Mesenchymal stem cell (in vitro differentiated cells and primary cell): ENCODE results near the gene SLC9A9.
A peak's percentile ranks its signal among the peaks of the same experiment; 100 is the strongest.

ENCODE experiments used
- DNase-seq: peaks from one replicate; pipeline ENCODE4 v3.0.0-alpha.2; 2013
- H2AFZ ChIP-seq: one replicate; pipeline ENCODE4 v1.6.1; 2013; ENCODE audit warnings: low read depth, mild to moderate bottlenecking, control low read depth, inconsistent platforms, low read length, moderate library complexity
- H2AK5ac ChIP-seq: 2 replicates; pipeline ENCODE4 v1.6.1; 2013; ENCODE audit warnings: low read length, moderate library complexity, mild to moderate bottlenecking, inconsistent platforms; ENCODE audit not compliant: severe bottlenecking
- H2BK120ac ChIP-seq: one replicate; pipeline ENCODE4 v1.6.1; 2013; ENCODE audit warnings: low read depth, mild to moderate bottlenecking, inconsistent platforms, low read length, moderate library complexity
- H2BK12ac ChIP-seq, 2 experiments: one replicate each; pipeline ENCODE4 v1.6.1; 2013; ENCODE audit warnings: inconsistent platforms in 2 of 2, low read length in 2 of 2, mild to moderate bottlenecking in 2 of 2, moderate library complexity in 2 of 2, control low read depth in 1 of 2
- H2BK15ac ChIP-seq: one replicate; pipeline ENCODE4 v1.6.1; 2013; ENCODE audit warnings: mild to moderate bottlenecking, low read depth, inconsistent platforms; ENCODE audit not compliant: poor library complexity, severe bottlenecking
- H2BK5ac ChIP-seq: 2 replicates; pipeline ENCODE4 v1.6.1; 2013; ENCODE audit warnings: low read depth, mild to moderate bottlenecking, low read length, control low read depth, inconsistent platforms; ENCODE audit not compliant: poor library complexity, severe bottlenecking
- H3K14ac ChIP-seq, 2 experiments: one replicate each; pipeline ENCODE4 v1.6.1; 2013; ENCODE audit warnings: inconsistent platforms in 2 of 2, low read length in 2 of 2, control low read depth in 1 of 2, mild to moderate bottlenecking in 1 of 2, moderate library complexity in 1 of 2
- H3K18ac ChIP-seq, 2 experiments: one replicate each; pipeline ENCODE4 v1.6.1; 2013; ENCODE audit warnings: inconsistent platforms in 2 of 2, low read length in 2 of 2, control low read depth in 1 of 2, low read depth in 1 of 2, mild to moderate bottlenecking in 1 of 2
- H3K23ac ChIP-seq, 2 experiments: one replicate each; pipeline ENCODE4 v1.6.1; 2013; ENCODE audit warnings: inconsistent platforms in 2 of 2, low read length in 2 of 2, mild to moderate bottlenecking in 2 of 2, moderate library complexity in 2 of 2, control low read depth in 1 of 2
- H3K27ac ChIP-seq: 2 replicates; pipeline ENCODE4 v1.5.1; 2013; ENCODE audit warnings: mild to moderate bottlenecking, moderate library complexity, low read length, control low read depth, inconsistent platforms; ENCODE audit not compliant: poor library complexity, severe bottlenecking
- H3K27me3 ChIP-seq, 2 experiments: 2 replicates each; pipeline versions ENCODE4 v1.6.1 to v1.7.0; 2013; ENCODE audit warnings: low read length in 2 of 2, mild to moderate bottlenecking in 2 of 2, moderate library complexity in 2 of 2, control low read depth in 1 of 2, inconsistent platforms in 1 of 2; ENCODE audit not compliant: control insufficient read depth in 1 of 2, insufficient read depth in 1 of 2
- H3K36me3 ChIP-seq, 2 experiments: 2 replicates each; pipeline versions ENCODE4 v1.6.1 to v1.7.0; 2013; ENCODE audit warnings: low read length in 2 of 2, control low read depth in 1 of 2, inconsistent platforms in 1 of 2, low read depth in 1 of 2, mild to moderate bottlenecking in 1 of 2; ENCODE audit not compliant: insufficient read depth in 2 of 2, control insufficient read depth in 1 of 2
- H3K4ac ChIP-seq, 2 experiments: one replicate each; pipeline ENCODE4 v1.6.1; 2013; ENCODE audit warnings: inconsistent platforms in 2 of 2, low read length in 2 of 2, mild to moderate bottlenecking in 2 of 2, moderate library complexity in 2 of 2, control low read depth in 1 of 2, low read depth in 1 of 2
- H3K4me1 ChIP-seq: 2 replicates; pipeline ENCODE4 v1.6.1; 2013; ENCODE audit warnings: low read depth, low read length, control low read depth; ENCODE audit not compliant: control insufficient read depth, insufficient read depth
- H3K4me2 ChIP-seq: 2 replicates; pipeline ENCODE4 v1.6.1; 2013; ENCODE audit warnings: low read length, mild to moderate bottlenecking, inconsistent platforms; ENCODE audit not compliant: poor library complexity, severe bottlenecking
- H3K4me3 ChIP-seq, 2 experiments: 2 replicates each; pipeline versions ENCODE4 v1.5.1 to v1.7.0; 2013; ENCODE audit warnings: low read length in 2 of 2, mild to moderate bottlenecking in 2 of 2, control low read depth in 1 of 2, low read depth in 1 of 2; ENCODE audit not compliant: insufficient read depth in 1 of 2
- H3K79me1 ChIP-seq: replicated peaks from 2 replicates; pipeline ENCODE4 v1.6.1; 2013; ENCODE audit warnings: mild to moderate bottlenecking, control low read depth, low read length, inconsistent platforms; ENCODE audit not compliant: poor library complexity, severe bottlenecking
- H3K9ac ChIP-seq: 2 replicates; pipeline ENCODE4 v1.7.0; 2013; ENCODE audit warnings: mild to moderate bottlenecking, low read length, moderate library complexity
- H3K9me3 ChIP-seq: 2 replicates; pipeline ENCODE4 v1.7.0; 2013; ENCODE audit warnings: mild to moderate bottlenecking, low read length; ENCODE audit not compliant: control insufficient read depth
- H4K8ac ChIP-seq: one replicate; pipeline ENCODE4 v1.6.1; 2013; ENCODE audit warnings: inconsistent platforms, mild to moderate bottlenecking, low read length, moderate library complexity
- H4K91ac ChIP-seq: one replicate; pipeline ENCODE4 v1.6.1; 2013; ENCODE audit warnings: mild to moderate bottlenecking, low read length, inconsistent platforms
- WGBS: methylation state at CpG from one replicate; pipeline ENCODE4 v1.1.7; 2013; ENCODE audit warnings: mixed read lengths; 5-methylcytosine and 5-hydroxymethylcytosine counted together

Gene SLC9A9

DNA sequence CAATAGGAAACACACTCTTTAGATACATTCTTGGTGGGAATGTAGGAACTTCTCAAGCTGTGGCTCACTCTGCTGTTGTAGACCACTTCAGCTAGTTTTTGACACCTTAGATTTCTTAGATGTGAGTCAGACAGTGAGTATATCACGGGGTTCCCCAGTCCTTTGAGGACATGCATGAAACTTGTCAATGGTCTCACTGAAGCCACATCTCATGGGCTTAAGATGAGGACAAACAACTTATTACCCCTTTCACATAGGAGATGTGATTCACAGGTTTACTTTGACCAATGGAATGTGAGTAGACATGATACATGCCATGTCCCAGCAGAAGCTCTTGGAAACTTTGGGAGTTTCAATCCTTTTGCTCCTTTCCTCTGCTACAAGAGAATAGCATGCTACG is 403.1 kb downstream of the SLC9A9 start:
- Histone ChIP-seq H2BK12ac (peak overlapping the region; percentile 93 to 96), H2BK120ac (peak overlapping the region; percentile 97), H2AK5ac (no peak overlapping the region), H2BK15ac (no peak overlapping the region), H3K4me2 (no peak overlapping the region), H3K14ac (no peak overlapping the region), H4K91ac (no peak overlapping the region), H3K4me1 (peaks cover 2% of the 10 kb centered on the region), H3K23ac (no peak overlapping the region), H3K18ac (peak overlapping the region; percentile 46 to 85), H3K36me3 (no peaks in the 10 kb centered on the region), H3K27me3 (no peaks in the 10 kb centered on the region), H4K8ac (peak overlapping the region; percentile 97), H3K4ac (peak overlapping the region; percentile 3 to 77), H3K4me3 (no peak overlapping the region), H3K9me3 (no peaks in the 10 kb centered on the region), H3K9ac (no peak overlapping the region), H2AFZ (no peak overlapping the region), H3K79me1 (no peaks in the 10 kb centered on the region), H2BK5ac (no peak overlapping the region), H3K27ac (no peak overlapping the region)
- 48% methylated on average over 2 of the region's 2 CpGs for WGBS
- DNase-seq: peak; percentile 64

DNA sequence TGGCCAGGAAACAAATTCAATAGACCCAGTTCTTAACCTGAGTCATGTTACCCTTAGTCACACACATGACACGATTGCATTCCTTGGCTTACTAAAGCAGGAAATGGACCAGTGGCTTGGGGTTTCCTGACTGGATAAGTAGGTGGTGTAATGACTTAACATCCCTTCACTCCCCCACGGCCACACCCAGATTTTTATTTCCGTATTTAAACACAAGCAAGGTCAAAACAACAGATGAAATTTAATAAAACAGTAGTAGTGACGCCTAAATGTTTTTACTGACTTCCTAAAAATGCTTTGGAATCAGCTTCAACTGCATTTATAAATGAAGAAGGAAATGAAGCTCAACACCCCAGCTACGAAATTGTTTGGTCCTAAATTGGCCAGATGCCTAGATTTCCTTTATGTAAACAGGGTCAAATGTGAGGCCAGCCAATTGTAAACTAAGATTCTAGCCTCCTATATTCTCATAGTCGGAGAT is 404.4 kb downstream of the SLC9A9 start:
- Histone ChIP-seq H4K91ac (peak overlapping the region; percentile 66), H3K14ac (no peak overlapping the region)

DNA sequence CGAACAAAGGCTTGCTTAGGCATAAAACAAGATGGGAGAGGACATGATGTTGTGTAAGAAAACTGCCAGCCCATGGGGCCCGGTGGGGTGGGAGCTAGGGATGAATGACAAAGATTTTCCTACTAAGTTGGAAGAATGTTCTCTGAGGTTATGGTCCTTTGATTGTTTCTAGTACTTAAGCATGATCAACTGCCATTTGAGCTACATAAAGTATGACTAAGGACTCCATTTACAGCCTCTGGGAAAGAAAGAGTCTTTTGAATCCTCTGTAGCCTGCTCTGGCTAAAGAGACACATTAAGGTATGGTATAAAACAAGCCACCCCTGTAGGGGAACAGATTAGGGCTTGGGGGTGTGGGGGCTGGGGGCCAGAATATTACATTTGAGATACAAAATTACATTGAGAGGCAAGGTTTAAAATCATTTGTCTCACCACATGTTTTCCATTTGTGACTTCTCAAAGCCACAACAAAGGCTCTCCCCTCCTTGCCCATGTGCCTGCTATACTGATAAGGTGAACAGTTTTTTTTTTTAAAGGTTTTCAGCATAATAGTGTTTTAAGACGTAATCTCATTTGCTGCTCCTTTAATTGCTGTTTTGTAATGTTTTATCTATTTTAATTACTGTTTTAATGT is 405.3 kb downstream of the SLC9A9 start:
- 90% methylated on average over 2 of the region's 3 CpGs for WGBS

More for the DNA sequence above, 404.4 kb downstream of the SLC9A9 start:
- Histone ChIP-seq H3K4me3 (no peak overlapping the region), H2BK12ac (no peak overlapping the region), H2AK5ac (peak overlapping the region; percentile 87), H2BK120ac (no peak overlapping the region), H3K4me1 (peaks cover 2% of the 10 kb centered on the region), H3K9me3 (no peaks in the 10 kb centered on the region), H2AFZ (no peak overlapping the region), H4K8ac (no peak overlapping the region), H3K27me3 (no peaks in the 10 kb centered on the region), H3K18ac (peak overlapping the region in 1 of 2 experiments; percentile 85), H3K9ac (peak overlapping the region; percentile 73), H3K4ac (no peak overlapping the region), H3K27ac (peak overlapping the region; percentile 50), H3K4me2 (no peak overlapping the region), H3K23ac (no peak overlapping the region), H2BK5ac (no peak overlapping the region), H3K36me3 (no peaks in the 10 kb centered on the region), H3K79me1 (no peaks in the 10 kb centered on the region), H2BK15ac (no peak overlapping the region)
- DNase-seq: peak; percentile 98
- 17% methylated on average over 2 of the region's 6 CpGs for WGBS

DNA sequence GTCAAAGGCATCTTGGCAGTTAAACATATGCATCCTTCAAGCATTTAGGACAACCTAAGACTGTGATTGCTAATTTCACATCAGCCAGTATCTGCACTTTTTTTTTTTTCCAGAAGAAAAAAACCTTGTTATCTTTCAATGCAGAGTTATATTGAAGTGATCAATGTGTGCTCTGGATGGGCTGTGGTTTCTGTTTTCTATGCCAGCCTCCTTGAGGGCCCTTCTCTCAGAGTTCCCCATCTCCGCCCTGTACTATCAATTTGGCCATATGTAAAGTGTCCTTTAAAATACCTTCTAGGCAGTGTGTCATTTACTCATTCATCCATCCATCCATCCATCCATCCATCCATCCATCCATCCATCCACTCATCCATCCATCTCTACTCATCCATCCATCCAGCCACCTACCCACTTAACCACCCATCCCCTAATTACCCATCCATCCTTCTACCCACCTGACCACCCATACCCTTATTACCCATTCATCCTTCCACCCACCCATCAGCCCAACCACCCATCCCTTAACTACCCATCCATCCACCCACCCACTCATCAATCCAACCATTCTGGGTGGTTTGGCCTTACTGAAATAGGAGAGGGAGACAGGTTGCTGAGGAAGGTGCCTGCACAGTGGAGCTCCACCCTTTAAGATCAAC is 406.6 kb downstream of the SLC9A9 start:
- no peak overlapping the region for H2AFZ ChIP-seq
- no peak for DNase-seq
- peak overlapping the region in 1 of 2 experiments; percentile 72 for H3K14ac ChIP-seq
- WGBS: 100% methylated on average over 1 of the region's 1 CpG
- H3K23ac ChIP-seq: no peak overlapping the region
- peak overlapping the region; percentile 52 to 56 for H3K18ac ChIP-seq
- peak overlapping the region; percentile 40 for H4K8ac ChIP-seq
- H3K4ac ChIP-seq: peak overlapping the region in 1 of 2 experiments; percentile 68
- H3K9ac ChIP-seq: no peak overlapping the region
- H3K79me1 ChIP-seq: no peaks in the 10 kb centered on the region
- no peak overlapping the region for H2BK120ac ChIP-seq
- H2BK12ac ChIP-seq: peak overlapping the region; percentile 87 to 90
- no peak overlapping the region for H2BK15ac ChIP-seq
- H3K9me3 ChIP-seq: no peaks in the 10 kb centered on the region
- H4K91ac ChIP-seq: peak overlapping the region; percentile 58
- no peak overlapping the region for H3K4me2 ChIP-seq
- H3K36me3 ChIP-seq: no peaks in the 10 kb centered on the region
- H3K4me1 ChIP-seq: peaks cover 2% of the 10 kb centered on the region
- H2AK5ac ChIP-seq: no peak overlapping the region
- no peaks in the 10 kb centered on the region for H3K27me3 ChIP-seq
- no peak overlapping the region for H2BK5ac ChIP-seq
- no peak overlapping the region for H3K27ac ChIP-seq
- no peak overlapping the region for H3K4me3 ChIP-seq

More for the DNA sequence above, 405.3 kb downstream of the SLC9A9 start:
- Histone ChIP-seq H2AK5ac (peak overlapping the region; percentile 31), H2BK120ac (no peak overlapping the region), H3K36me3 (no peaks in the 10 kb centered on the region), H3K4me2 (no peak overlapping the region), H3K9ac (peak overlapping the region; percentile 60), H3K4me1 (peaks cover 2% of the 10 kb centered on the region), H3K4ac (peak overlapping the region; percentile 24 to 32), H3K9me3 (no peaks in the 10 kb centered on the region), H3K27ac (no peak overlapping the region), H3K4me3 (no peak overlapping the region), H2BK5ac (no peak overlapping the region), H4K91ac (no peak overlapping the region), H4K8ac (peak overlapping the region; percentile 27), H3K27me3 (no peaks in the 10 kb centered on the region), H2BK12ac (peak overlapping the region; percentile 69 to 91), H3K79me1 (no peaks in the 10 kb centered on the region), H3K14ac (no peak overlapping the region), H3K23ac (no peak overlapping the region), H2BK15ac (no peak overlapping the region), H3K18ac (peak overlapping the region in 1 of 2 experiments; percentile 43), H2AFZ (no peak overlapping the region)
- peak; percentile 76 for DNase-seq
